Embryonic facial prominence (tissue), 1 donor: ENCODE data around the gene KLC4.

Experiments
- DNase-seq: peaks from one replicate; pipeline ENCODE4 v3.0.0-alpha.2; 2016; ENCODE audit errors: extremely low spot score

KLC4 gene

DNA sequence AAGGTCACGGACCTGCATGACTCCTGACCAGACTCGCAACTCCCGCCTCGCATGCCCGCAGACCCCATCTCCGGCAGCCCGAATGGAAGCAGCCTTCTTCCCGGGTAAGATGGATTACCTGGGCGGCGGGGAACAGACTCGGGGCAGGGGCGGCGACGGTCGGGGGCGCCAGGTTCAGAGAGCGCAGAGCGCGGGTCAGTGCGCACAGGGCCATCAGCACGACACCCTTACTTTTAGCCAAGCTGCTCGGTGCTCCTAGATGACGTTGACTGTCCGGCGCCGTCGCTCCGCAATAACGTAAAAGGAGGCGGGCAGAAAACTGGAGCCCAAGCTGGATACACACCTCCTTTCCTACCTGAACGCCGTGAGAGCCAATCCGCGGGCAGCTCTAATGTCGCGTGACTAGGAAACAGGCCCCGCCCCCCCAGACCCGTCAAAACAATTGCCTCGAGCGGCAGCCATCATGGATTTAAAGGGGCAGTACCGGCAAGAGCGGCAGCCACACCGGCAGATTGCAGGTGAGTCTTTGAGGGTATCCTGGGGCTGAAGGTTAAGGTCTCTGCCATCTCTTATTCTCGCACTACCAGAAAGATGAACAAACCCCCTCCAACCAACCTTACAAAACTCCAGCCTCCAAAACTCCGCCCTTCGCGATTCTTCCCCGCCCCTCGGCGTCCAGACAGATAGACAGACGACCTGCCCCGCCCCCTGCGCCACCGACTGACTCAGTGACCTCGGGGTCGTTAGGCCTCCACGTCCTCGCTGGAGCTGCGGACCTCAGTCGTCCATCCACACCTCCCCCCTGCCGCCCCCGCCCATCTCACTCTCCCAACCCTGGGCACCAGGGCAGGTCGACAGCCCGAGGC lies at the start of gene KLC4, which contains the start of gene MRPL2:
Gene KLC4 (plus strand): TSS at position 464 of the 866 bp plus-strand sequence. CDS start 1,705 bp downstream, outside the sequence.
Gene MRPL2 (minus strand): TSS at position 267 of the 866 bp plus-strand sequence. CDS start 53 bp downstream, at position 214.
- DNase-seq = peak; percentile 98

DNA sequence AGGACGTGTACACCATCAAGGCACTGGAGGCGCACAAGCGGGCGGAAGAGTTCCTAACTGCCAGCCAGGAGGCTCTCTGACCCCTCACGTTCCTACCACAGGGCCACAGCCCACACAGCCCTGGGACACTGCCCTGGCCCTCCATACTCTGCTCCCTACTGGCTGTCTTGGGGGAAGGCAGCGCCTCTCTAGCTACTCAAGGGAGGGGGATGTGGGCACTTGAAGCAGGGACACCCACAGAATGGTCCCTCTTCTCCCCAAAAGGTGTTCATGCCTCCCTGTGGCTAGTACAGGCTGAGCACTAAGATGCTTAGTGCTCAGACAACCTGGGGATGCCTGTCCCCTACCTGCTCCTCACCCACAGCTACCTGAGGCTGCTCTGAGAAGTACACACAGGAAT lies 48.2 kb upstream of the KLC4 start:
- no peak for DNase-seq

DNA sequence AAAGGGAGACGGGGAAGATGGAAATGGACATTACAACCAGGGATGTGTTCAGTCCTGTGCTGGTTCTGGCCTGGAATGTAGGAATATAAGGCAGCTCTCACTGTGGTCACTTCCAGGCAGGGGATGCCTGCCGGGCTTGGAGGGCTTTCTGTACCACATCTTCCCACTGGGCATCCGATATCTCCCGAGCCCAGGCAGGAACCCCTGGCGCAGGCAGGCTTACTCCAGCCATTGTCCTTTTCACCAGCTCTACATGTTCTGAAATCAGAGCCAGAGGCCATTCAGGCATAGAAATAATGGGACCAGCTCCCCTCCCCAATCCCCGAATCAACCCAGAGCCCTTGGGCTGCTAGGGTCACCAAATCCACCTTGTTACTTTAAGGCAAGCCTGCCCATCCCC lies 47.1 kb upstream of the KLC4 start:
- no peak for DNase-seq

DNA sequence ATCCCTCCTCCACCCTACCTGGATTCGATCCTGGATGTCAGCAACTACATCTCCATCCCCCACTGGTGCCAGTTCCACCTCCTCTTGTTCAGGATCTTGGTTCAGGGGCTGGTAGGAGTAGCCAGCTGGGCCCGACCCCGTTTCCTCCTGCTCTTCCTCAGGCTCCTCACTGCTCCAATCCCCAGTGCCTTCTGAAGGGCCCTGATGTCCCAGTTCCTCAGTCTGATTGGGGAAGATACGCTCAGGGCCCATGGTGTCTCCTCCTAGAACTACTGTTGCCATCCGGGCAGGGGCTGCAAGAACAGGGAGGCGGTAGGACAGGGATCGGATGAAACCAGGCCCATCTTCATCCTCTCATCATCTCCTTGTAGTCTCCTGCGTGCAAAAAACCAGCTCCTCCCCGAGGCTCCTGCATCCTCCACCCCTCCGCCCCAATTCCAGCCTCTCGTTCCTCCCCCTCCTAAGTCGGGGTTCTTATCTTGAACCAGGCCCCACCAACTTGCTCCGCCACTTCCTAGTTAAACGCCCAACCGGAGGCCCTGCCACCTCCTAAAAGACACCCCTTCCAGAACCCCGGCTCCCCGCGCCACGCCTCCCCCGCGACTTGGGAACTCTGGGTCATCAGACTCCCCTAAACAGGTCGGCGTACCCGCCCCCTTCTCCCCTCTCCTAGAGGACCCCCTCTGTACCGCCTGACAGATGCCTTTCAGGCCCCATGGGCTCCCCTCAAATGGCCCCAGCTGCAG lies 46.2 kb upstream of the KLC4 start:
- no peak for DNase-seq

DNA sequence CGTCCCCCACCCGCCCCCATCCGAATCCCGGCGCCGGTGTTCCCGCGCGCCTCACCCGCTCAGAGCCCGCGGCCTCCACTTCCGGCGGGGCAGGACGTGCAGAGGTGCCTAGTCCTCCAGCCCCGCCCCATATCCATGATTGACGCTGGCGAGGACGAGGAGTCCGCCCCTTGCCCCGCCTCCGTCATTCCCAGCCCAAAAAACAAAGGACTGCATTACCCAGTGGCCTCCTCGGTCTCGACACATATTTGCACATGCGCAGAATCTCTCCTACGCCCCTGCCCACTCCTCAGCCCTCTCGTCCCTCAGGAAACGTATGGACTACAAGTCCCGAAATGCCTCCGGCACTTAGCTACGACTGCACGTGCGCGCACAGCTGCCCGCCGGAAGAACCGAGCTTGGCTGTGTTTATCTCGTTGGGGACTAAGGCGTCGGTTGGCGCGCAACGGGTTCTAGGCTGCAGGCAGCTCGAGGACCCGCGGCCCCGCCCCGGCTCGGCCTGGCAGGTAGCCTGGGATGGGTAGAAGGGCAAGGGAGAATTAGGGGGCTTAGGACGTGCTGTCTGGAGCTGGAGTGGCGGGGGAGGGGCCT lies 45.5 kb upstream of the KLC4 start, which contains the start of the genes KLHDC3 and MEA1:
Gene KLHDC3 (plus strand): TSS at position 407 of the 591 bp plus-strand sequence. CDS start 2,944 bp downstream, outside the sequence.
Gene MEA1 (minus strand): TSS at position 104 of the 591 bp plus-strand sequence. CDS start 133 bp downstream, outside the sequence.
- DNase-seq = peak; percentile 100

DNA sequence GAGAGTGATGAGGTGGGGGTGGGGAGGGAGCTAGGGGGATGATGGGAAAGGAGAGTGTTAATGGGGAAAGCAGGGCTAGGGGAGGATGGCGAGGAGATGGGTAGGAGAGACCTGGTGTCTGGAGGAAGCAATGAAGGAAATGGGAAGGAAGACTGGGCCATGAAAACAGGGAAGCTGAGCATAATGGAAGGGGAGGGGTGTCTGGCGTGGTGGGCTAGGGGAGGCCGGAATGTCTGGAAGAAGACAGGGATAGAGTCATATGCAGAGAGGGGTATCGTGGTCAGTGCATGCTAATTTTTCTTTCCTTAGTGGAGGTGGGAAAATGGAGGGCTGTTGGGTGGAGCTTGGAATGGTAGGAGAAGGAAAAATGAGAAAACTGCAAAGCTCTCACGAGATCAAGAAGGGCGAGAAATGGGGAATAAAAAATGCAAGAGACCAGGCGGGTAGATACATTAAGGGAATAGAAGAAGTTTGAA lies 45.0 kb upstream of the KLC4 start:
- DNase-seq = peak; percentile 17

GRCh38 chr6:43016176-43016942 lies 43.1 kb upstream of the KLC4 start:
- DNase-seq = no peak

- no peak for DNase-seq
These were observed 42.5 kb upstream of the KLC4 start for GRCh38 chr6:43016943-43017334.

GRCh38 chr6:43019152-43019551 lies 40.3 kb upstream of the KLC4 start:
- no peak for DNase-seq

- no peak for DNase-seq
These were observed 39.3 kb upstream of the KLC4 start for GRCh38 chr6:43020052-43020705.

GRCh38 chr6:43020847-43021246 lies 38.6 kb upstream of the KLC4 start:
- no peak for DNase-seq

DNA sequence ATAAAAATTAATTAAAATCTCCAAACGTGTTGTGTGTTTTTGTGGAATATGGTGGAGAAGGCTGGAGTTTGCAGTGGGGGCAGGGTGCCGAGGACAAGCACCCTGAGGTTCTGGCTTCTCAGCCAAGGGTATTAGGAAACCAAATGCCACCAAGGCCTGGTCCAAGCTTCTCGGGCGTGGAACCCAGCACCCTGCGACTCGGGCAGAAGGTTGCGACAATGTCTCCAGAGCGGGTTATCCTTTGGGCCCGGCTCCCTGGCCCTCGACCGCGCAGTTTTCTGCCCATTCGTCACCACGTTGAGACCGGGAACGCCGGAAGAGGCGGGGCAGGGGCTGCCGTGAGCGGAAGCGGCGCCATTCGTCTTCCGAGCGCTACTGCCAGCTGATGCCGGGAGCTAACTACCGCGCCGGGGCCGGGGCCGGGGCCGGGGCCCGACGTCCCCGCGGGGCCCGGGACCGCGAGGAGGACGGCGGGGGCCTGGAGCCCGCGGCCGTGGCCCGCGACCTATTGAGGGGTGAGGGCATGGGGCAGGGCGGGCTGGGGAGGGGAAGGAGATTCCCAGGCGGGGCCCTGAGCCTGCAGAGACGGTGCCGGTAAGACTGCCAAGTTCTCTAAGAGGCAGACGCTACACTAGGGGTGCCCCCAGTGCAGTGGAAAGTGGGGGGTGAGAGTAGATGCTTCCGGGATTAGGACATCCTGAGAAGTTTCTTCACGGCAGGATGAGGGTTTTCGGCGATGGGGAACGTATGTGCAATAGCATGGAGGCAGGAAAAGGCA lies 38.0 kb upstream of the KLC4 start, which contains the start of gene RRP36:
Gene RRP36 (plus strand): TSS at position 354 of the 778 bp plus-strand sequence. CDS start 32 bp downstream, at position 386.
- peak; percentile 64 for DNase-seq

DNA sequence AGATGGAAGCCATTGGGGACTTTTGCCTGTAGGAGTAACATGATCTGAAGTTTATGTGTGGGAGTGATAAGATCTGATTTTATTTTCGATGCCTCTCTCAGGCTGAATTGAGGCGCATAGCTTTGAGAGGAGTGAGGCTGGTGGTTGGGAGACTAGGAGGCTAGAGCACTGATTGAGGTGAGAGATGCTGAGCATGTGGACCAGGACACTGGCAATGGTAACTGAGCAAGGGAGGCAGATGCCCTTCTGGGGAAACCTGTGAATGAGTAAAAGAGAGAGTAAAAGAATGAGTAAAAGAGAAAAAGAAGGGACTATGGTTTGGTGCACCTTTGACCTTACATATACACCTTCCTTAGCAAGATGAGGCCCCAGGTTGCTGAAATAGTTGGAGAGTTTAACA lies 35.0 kb upstream of the KLC4 start:
- DNase-seq = no peak

- no peak for DNase-seq
These were observed 33.1 kb upstream of the KLC4 start for GRCh38 chr6:43026365-43026764.

DNA sequence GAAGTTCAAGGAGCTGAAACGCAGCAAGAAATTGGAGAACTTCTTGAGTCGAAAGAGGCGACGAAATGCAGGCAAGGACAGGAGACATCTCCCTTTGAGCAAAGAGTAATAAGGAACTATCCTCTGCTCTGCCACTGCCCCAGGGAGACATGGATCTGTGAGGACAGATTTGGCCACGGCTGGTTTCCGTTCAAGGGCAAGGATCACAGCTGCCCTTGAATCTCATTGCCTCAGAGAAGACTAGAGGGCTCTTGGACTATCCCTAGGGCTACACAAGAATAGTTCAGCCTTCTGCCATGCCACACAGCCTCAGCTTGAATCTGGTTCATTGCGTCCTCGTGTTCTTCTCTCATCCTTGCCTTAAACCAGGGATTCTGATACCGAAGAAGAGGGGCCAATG lies 30.3 kb upstream of the KLC4 start:
- no peak for DNase-seq

GRCh38 chr6:43032326-43032725 lies 27.1 kb upstream of the KLC4 start:
- DNase-seq = no peak

DNA sequence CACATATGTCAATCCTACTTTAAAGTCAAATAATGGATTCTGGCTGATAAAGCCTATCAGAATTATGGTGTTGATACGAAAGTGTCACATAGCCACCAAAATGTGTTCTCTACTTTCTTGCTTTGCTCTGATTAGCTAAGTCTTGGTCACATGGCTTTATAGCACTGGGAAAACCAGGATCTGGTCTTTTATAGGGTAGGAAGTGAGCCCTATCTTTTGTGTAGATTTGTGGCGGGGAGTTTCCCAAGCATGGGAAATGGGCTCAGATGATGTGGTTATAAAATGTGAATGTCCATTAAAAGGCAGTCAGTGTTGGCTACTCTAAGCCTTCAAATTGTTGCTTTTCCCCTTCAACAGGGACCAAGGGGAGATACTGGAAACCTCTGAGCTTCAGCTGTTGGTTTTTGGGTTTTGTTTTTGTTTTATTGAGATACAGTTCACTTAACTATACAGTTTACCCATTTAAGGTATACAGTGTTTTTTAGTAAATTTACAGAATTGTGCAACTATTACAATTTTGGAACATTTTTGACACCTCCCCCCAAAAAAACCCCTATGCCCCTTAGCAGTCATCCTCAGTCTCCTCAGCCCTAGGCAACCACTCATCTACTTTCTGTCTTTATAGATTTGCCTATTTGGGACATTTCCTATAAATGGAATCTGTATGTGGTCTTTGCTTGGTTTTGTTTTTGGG lies 25.8 kb upstream of the KLC4 start:
- no peak for DNase-seq

GRCh38 chr6:43034190-43034525 lies 25.3 kb upstream of the KLC4 start:
- DNase-seq = no peak

- no peak for DNase-seq
These were observed 23.8 kb upstream of the KLC4 start for GRCh38 chr6:43035495-43036194.
